ENCODE results near the gene CDH8. TPM values are rescaled to one million over a fixed set of nuclear protein-coding genes. Genes with fewer than 3 reads are reported as not detected.
A peak's percentile ranks its signal among the peaks of the same experiment; 100 is the strongest.

The CDH8 gene
- total RNA-seq, 1 experiment from 2014 or later = 11.1 TPM

GRCh38 chr16:62066747-62067146 is 30.5 kb upstream of the CDH8 start (continued):
- no peak for TF ChIP-seq NFE2L1 (CRISPR knock-in tag; IDR thresholded peaks at IDR 0.05)
- TF ChIP-seq CDX4 (CRISPR knock-in tag; IDR thresholded peaks at IDR 0.05; ENCODE audit: borderline replicate concordance) = no peak
- no peak for TF ChIP-seq E2F5 (CRISPR knock-in tag; IDR thresholded peaks at IDR 0.05)
- TF ChIP-seq SMAD4 (CRISPR knock-in tag; IDR thresholded peaks at IDR 0.05) = no peak
- TF ChIP-seq ZNF121 (CRISPR knock-in tag; IDR thresholded peaks at IDR 0.05) = no peak
- TF ChIP-seq FOXP4 (CRISPR knock-in tag; IDR thresholded peaks at IDR 0.05) = no peak

- ATAC-seq (peak; percentile 22; the same call in 1 of the 2 replicates), DNase-seq (ENCODE audit: low spot score) (no peak)
- no peak for TF ChIP-seq ZNF396 (CRISPR knock-in tag; IDR thresholded peaks at IDR 0.05; ENCODE audit: borderline replicate concordance)
- no peak for TF ChIP-seq CREB1 (CRISPR knock-in tag; IDR thresholded peaks at IDR 0.05)
- no peak for TF ChIP-seq ZNF232 (CRISPR knock-in tag; IDR thresholded peaks at IDR 0.05)
- TF ChIP-seq TCF7 (CRISPR knock-in tag; IDR thresholded peaks at IDR 0.05; ENCODE audit: low read depth) = no peak
- TF ChIP-seq GRHL2 (CRISPR knock-in tag; IDR thresholded peaks at IDR 0.05; ENCODE audit: insufficient replicate concordance, severe bottlenecking) = no peak
- TF ChIP-seq FOXJ3 (CRISPR knock-in tag; IDR thresholded peaks at IDR 0.05; ENCODE audit: borderline replicate concordance) = no peak
- TF ChIP-seq USF1 (CRISPR knock-in tag; IDR thresholded peaks at IDR 0.05) = no peak
- Mint-ChIP-seq H3K27me3 (ENCODE audit: low read depth) (no peaks in the 10 kb centered on the region), H3K4me1 (peaks cover 17% of the 10 kb centered on the region), H3K4me3 (no peak overlapping the region), H3K27ac (no peak overlapping the region), H3K36me3 (peaks cover 3% of the 10 kb centered on the region; the same call in 1 of the 2 replicates), H3K9me3 (peaks cover 19% of the 10 kb centered on the region)
- ChIA-PET POLR2A (no interaction called here), CTCF (interaction anchor here (3.8 kb wide), 1 partner anchor 14 kb away, joined by 30 read pairs; no protein-coding TSS in a partner anchor)
Measured at GRCh38 chr16:62064173-62064572, 27.9 kb upstream of the CDH8 start.

GRCh38 chr16:62060089-62060488 is 23.9 kb upstream of the CDH8 start:
- POLR2A ChIA-PET = no interaction called here
- Mint-ChIP-seq H3K4me3 (no peak overlapping the region), H3K4me1 (peaks cover 39% of the 10 kb centered on the region), H3K36me3 (no peaks in the 10 kb centered on the region), H3K27me3 (ENCODE audit: low read depth) (no peaks in the 10 kb centered on the region), H3K27ac (no peak overlapping the region), H3K9me3 (peaks cover 3% of the 10 kb centered on the region; the same call in 1 of the 2 replicates)
- no peak for DNase-seq (ENCODE audit: low spot score)
- TF ChIP-seq CREM (CRISPR knock-in tag; IDR thresholded peaks at IDR 0.05) = no peak
- CTCF ChIA-PET = interaction anchor here (1.2 kb wide), 1 partner anchor 18 kb away, joined by 5 read pairs; no protein-coding TSS in a partner anchor
- no peak for ATAC-seq

GRCh38 chr16:62059527-62059926 is 23.3 kb upstream of the CDH8 start:
- Mint-ChIP-seq H3K4me3 (no peak overlapping the region), H3K9me3 (peaks cover 3% of the 10 kb centered on the region; the same call in 1 of the 2 replicates), H3K27me3 (ENCODE audit: low read depth) (no peaks in the 10 kb centered on the region), H3K36me3 (no peaks in the 10 kb centered on the region), H3K27ac (no peak overlapping the region), H3K4me1 (peaks cover 42% of the 10 kb centered on the region)
- no peak for DNase-seq (ENCODE audit: low spot score)
- ChIA-PET CTCF (interaction anchor here (0.9 kb wide), 1 partner anchor 23 kb away, joined by 3 read pairs; the partner anchor contains the start of gene CDH8), POLR2A (no interaction called here)
- no peak for TF ChIP-seq IRF1 (CRISPR knock-in tag; IDR thresholded peaks at IDR 0.05)
- TF ChIP-seq FOXJ3 (CRISPR knock-in tag; IDR thresholded peaks at IDR 0.05; ENCODE audit: borderline replicate concordance) = no peak
- no peak for TF ChIP-seq TCF7 (CRISPR knock-in tag; IDR thresholded peaks at IDR 0.05; ENCODE audit: low read depth)
- TF ChIP-seq EMX1 (CRISPR knock-in tag; IDR thresholded peaks at IDR 0.05) = no peak
- TF ChIP-seq TEAD1 (CRISPR knock-in tag; IDR thresholded peaks at IDR 0.05) = no peak
- TF ChIP-seq SMAD3 (CRISPR knock-in tag; IDR thresholded peaks at IDR 0.05; ENCODE audit: borderline replicate concordance) = no peak
- no peak for TF ChIP-seq JUN (CRISPR knock-in tag; IDR thresholded peaks at IDR 0.05)
- no peak for TF ChIP-seq ZNF232 (CRISPR knock-in tag; IDR thresholded peaks at IDR 0.05)
- TF ChIP-seq ERG (CRISPR knock-in tag; IDR thresholded peaks at IDR 0.05) = no peak
- no peak for ATAC-seq
